ENCODE data around the gene GSN.

GSN gene

GRCh38 chr9:121367306-121368137, 99.6 kb downstream of the GSN start:
- TF ChIP-seq CTCF (IDR thresholded peaks at IDR 0.05; ENCODE audit: extremely low read depth, missing control alignments), result no peak
- no peak for DNase-seq (ENCODE audit: low spot score)

GRCh38 chr9:121368138-121368522, 100.2 kb downstream of the GSN start:
- no peak for DNase-seq (ENCODE audit: low spot score)
- no peak for TF ChIP-seq CTCF (IDR thresholded peaks at IDR 0.05; ENCODE audit: extremely low read depth, missing control alignments)

GRCh38 chr9:121368745-121369144, 100.8 kb downstream of the GSN start:
- DNase-seq (ENCODE audit: low spot score), result no peak
- TF ChIP-seq CTCF (IDR thresholded peaks at IDR 0.05; ENCODE audit: extremely low read depth, missing control alignments), result no peak

GRCh38 chr9:121369595-121370265, 101.8 kb downstream of the GSN start, which contains the start of gene STOM:
TSS of gene STOM (minus strand) at chr9:121370250. CDS start at chr9:121370187, 63 bp downstream.
- TF ChIP-seq CTCF (IDR thresholded peaks at IDR 0.05; ENCODE audit: extremely low read depth, missing control alignments), result no peak
- no peak for DNase-seq (ENCODE audit: low spot score)

- DNase-seq (ENCODE audit: low spot score), result no peak
- no peak for TF ChIP-seq CTCF (IDR thresholded peaks at IDR 0.05; ENCODE audit: extremely low read depth, missing control alignments)
Measured at GRCh38 chr9:121371495-121372061, 103.6 kb downstream of the GSN start.

- no peak for DNase-seq (ENCODE audit: low spot score)
- no peak for TF ChIP-seq CTCF (IDR thresholded peaks at IDR 0.05; ENCODE audit: extremely low read depth, missing control alignments)
Measured at GRCh38 chr9:121372239-121373010, 104.5 kb downstream of the GSN start.
